Activated B cell treated with CpG ODN at 0.5 μM for 24 hours (primary cell): ENCODE measurements around the gene OR1F1. TPM values are rescaled to one million over a fixed set of nuclear protein-coding genes. Genes with fewer than 3 reads are reported as not detected.

Experiments used
- ATAC-seq: fragments of 200-7000 bp; cut with Tn5 transposase; one replicate; pipeline ENCODE4 v1.10.0; 2021; ENCODE audit warnings: low read depth, mild to moderate bottlenecking, moderate library complexity
- CTCF ChIA-PET: fragments of 350-600 bp; sonication (Branson Sonifier 250); formaldehyde crosslinking; loops from one replicate; lab custom pipeline; 2021; ENCODE audit warnings: antibody characterized with exemption; lab: Charles Lee
- POLR2A ChIA-PET: fragments of 350-600 bp; sonication (Branson Sonifier 250); formaldehyde crosslinking; loops from one replicate; lab custom pipeline; 2021; ENCODE audit warnings: antibody characterized with exemption; lab: Charles Lee
- DNase-seq: peaks from one replicate; pipeline ENCODE4 v3.0.0; 2022
- H3K27ac Mint-ChIP-seq: one replicate; pipeline ENCODE4 v1.8.0; 2020; ENCODE audit warnings: mixed read lengths
- H3K27me3 Mint-ChIP-seq: one replicate; pipeline ENCODE4 v1.8.0; 2021; ENCODE audit warnings: mixed read lengths
- H3K36me3 Mint-ChIP-seq: one replicate; pipeline ENCODE4 v1.8.0; 2021; ENCODE audit warnings: low read depth, mixed read lengths
- H3K4me1 Mint-ChIP-seq: one replicate; pipeline ENCODE4 v1.8.0; 2021; ENCODE audit warnings: mixed read lengths
- H3K4me3 Mint-ChIP-seq: one replicate; pipeline ENCODE4 v1.8.0; 2020; ENCODE audit warnings: mild to moderate bottlenecking, mixed read lengths
- H3K9me3 Mint-ChIP-seq: one replicate; pipeline ENCODE4 v1.8.0; 2020; ENCODE audit warnings: mixed read lengths
- CTCF ChIP-seq: fragments of 200-600 bp; IDR thresholded peaks from one replicate; pipeline ENCODE4 v1.8.0; 2022; ENCODE audit warnings: antibody characterized with exemption, mild to moderate bottlenecking
- intact Hi-C: fragments of 100-400 bp; cut with micrococcal nuclease; formaldehyde crosslinking; loops from one replicate; pipeline ENCODE4 v1.15.1; 2024
- total RNA-seq: library from RNA; stranded (reverse); gene quantifications from 2 replicates; pipeline ENCODE4 v1.2.3, GENCODE V29; 2022

OR1F1 gene
- total RNA-seq, 1 donor from 2014 or later, result not detected

DNA sequence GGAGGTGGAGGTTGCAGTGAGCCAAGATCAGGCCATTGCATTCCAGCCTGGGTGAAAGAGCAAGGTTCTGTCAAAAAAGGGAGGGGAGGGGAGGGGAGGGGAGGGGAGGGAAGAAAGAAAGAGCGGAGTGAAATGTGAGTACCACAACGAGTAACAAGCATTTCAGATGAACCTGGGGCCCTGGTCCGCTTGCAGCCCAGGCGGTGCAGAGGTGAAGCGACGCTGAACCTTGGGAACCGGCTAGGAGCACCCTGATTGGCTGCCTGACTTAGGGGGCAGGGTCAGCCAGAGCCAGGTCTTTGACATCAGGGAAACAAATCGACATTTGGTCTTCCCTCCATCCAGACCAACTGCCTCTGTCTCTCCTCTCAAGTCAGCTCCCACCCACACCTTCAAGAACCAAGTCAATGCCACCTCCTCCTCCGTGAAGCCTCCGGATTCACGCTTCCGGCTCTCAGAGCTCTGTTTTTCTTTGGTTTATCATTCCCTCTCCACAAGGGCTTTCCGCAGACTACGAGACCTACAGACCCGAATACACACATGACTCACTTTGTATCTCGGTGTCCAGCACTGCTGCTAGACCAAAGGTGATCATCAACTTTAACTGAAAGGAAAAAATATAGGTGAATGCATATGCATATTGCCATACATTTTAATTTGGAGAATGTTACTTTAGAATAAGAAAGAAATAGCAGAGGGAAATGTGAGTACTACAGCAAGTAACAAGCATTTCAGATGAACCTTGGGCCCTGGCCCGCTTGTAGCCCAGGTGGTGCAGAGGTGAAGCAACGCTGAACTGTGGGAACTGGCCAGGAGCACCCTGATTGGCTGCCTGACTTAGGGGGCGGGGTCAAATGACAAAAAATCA, 19.3 kb downstream of the OR1F1 start:
- H3K27ac Mint-ChIP-seq, result no peak overlapping the region
- peaks cover 17% of the 10 kb centered on the region for H3K9me3 Mint-ChIP-seq
- ChIA-PET POLR2A (no interaction called here), CTCF (no interaction called here)
- no peak overlapping the region for H3K4me3 Mint-ChIP-seq
- intact Hi-C loops, result no loop called here
- H3K4me1 Mint-ChIP-seq, result no peaks in the 10 kb centered on the region
- H3K27me3 Mint-ChIP-seq, result peaks cover 23% of the 10 kb centered on the region
- ATAC-seq, result no peak
- no peak for DNase-seq
- no peak for TF ChIP-seq CTCF
- H3K36me3 Mint-ChIP-seq, result peaks cover 3% of the 10 kb centered on the region

DNA sequence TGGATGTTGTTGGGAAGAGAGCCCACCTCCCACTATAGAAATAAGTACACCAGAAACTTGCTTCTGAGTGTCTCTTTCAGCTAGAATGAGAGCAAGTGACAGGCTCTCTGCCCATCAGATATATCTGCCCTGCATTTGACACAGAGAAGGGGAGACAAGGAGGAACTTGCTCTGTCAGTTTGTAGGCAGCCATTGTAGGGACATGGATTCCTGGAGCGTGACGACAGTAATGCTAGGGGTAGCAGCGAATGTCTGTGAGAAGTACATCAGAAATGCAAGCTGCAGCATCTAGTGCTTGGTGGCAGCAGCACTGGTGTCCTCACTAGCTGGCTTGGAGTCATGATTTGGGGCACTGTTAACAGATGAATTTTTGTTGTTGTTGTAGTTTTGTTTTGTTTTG, 24.0 kb downstream of the OR1F1 start:
- ATAC-seq (no peak), DNase-seq (no peak)
- Mint-ChIP-seq H3K9me3 (peaks cover 9% of the 10 kb centered on the region), H3K4me3 (no peak overlapping the region), H3K27ac (no peak overlapping the region), H3K27me3 (peaks cover 1% of the 10 kb centered on the region), H3K4me1 (peaks cover 23% of the 10 kb centered on the region), H3K36me3 (no peaks in the 10 kb centered on the region)
- POLR2A ChIA-PET, result no interaction called here
- intact Hi-C loops, result no loop called here
- TF ChIP-seq CTCF, result no peak
- CTCF ChIA-PET, result no interaction called here

GRCh38 chr16:3212567-3212966, 24.6 kb downstream of the OR1F1 start:
- H3K27ac Mint-ChIP-seq, result no peak overlapping the region
- ChIA-PET POLR2A (no interaction called here), CTCF (no interaction called here)
- ATAC-seq (no peak), DNase-seq (no peak)
- no peaks in the 10 kb centered on the region for H3K36me3 Mint-ChIP-seq
- H3K4me1 Mint-ChIP-seq, result peaks cover 23% of the 10 kb centered on the region
- H3K9me3 Mint-ChIP-seq, result peaks cover 4% of the 10 kb centered on the region
- TF ChIP-seq CTCF, result no peak
- H3K27me3 Mint-ChIP-seq, result peaks cover 1% of the 10 kb centered on the region
- intact Hi-C loops, result no loop called here
- H3K4me3 Mint-ChIP-seq, result no peak overlapping the region

- Mint-ChIP-seq H3K36me3 (no peaks in the 10 kb centered on the region), H3K27ac (no peak overlapping the region), H3K9me3 (peaks cover 4% of the 10 kb centered on the region), H3K4me3 (peak overlapping the region; percentile 6), H3K4me1 (peaks cover 23% of the 10 kb centered on the region), H3K27me3 (no peaks in the 10 kb centered on the region)
- POLR2A ChIA-PET, result no interaction called here
- DNase-seq (no peak), ATAC-seq (no peak)
- CTCF ChIA-PET, result no interaction called here
- TF ChIP-seq CTCF, result no peak
- intact Hi-C loops, result no loop called here
Observed at GRCh38 chr16:3214904-3215600, 27.0 kb downstream of the OR1F1 start.

DNA sequence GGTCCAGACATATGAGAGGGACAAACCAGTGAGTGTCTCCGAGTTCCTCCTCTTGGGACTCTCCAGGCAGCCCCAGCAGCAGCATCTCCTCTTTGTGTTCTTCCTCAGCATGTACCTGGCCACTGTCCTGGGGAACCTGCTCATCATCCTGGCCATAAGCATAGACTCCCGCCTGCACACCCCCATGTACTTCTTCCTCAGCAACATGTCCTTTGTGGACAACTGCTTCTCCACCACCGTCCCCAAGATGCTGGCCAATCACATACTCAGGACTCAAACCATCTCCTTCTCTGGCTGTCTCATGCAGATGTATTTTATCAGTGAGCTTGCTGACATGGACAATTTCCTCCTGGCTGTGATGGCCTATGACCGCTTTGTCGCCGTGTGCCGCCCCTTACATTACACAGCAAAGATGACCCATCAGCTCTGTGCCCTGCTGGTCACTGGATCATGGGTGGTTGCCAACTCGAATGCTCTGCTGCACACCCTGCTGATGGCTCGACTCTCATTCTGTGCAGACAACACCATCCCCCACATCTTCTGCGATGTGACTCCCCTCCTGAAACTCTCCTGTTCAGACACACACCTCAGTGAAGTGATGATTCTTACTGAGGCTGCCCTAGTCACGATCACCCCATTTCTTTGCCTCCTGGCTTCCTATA, 27.7 kb downstream of the OR1F1 start:
- no peaks in the 10 kb centered on the region for H3K27me3 Mint-ChIP-seq
- ChIA-PET POLR2A (no interaction called here), CTCF (no interaction called here)
- no peaks in the 10 kb centered on the region for H3K36me3 Mint-ChIP-seq
- intact Hi-C loops, result no loop called here
- peak overlapping the region; percentile 6 for H3K4me3 Mint-ChIP-seq
- DNase-seq, result no peak
- TF ChIP-seq CTCF, result no peak
- no peak overlapping the region for H3K27ac Mint-ChIP-seq
- H3K4me1 Mint-ChIP-seq, result peaks cover 23% of the 10 kb centered on the region
- ATAC-seq, result no peak
- H3K9me3 Mint-ChIP-seq, result peaks cover 4% of the 10 kb centered on the region
